Peyer's patch (tissue), 4 donors: ENCODE data around the gene DNASE1L2.

Experiments used
- POLR2A ChIP-seq, 2 donors: fragments of 450-650 bp; IDR thresholded peaks; one replicate each; pipeline ENCODE4 v1.5.1; 2017; ENCODE audit warnings: antibody characterized with exemption in 2 of 2, mild to moderate bottlenecking in 2 of 2, moderate library complexity in 2 of 2
- TF ChIP-seq, protein P1 (sequence below), 6 experiments: fragments of 450-650 bp in 4 of 6; fragments of 200-600 bp in 2 of 6; sonication (generic) in 1 of 6; IDR thresholded peaks; one replicate each; pipeline ENCODE4 v1.5.1; 2017 to 2019; ENCODE audit warnings: antibody characterized with exemption in 6 of 6, mild to moderate bottlenecking in 3 of 6, moderate library complexity in 1 of 6

DNA sequence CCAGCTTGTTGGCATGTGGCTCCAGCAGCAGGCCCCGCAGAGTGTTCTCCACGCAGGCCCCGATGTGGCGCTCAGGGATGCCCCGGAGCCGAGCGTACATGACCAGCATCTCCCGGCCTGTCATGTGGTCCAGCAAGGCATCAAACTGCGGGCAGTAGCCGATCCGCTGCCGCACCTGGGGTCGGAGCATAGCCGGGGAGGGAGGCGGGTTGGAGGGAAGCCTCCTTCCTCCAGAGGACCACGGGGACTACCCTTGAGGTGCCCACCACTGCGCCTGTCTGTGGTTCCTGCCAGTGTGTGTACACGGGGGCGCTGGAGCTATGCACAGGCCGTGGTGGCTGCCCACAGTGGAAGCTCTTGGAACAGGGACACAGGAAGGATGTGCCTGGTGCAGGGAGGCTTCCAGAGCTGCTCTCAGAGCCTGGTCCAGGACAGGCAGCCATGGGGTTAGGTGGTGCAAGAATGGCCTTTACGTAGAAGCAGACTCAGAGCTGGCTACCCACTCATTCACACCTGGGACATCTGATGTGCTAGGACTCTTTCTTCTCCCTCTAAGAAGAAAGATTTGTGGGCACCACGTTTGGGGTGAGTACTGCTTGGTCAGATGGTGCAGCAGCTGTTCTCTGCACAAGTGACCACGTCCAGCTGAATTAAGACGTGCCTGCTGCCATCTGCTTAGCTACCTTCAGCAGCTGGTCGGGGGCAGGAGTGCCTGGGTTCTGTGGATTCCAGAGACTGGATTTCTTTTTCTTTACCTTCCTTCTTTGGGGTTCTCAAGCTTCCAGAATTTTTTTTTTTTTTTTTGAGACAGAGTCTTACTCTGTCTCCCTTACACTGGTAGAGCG, 42.9 kb downstream of the DNASE1L2 start:
- TF ChIP-seq, protein P1, sequence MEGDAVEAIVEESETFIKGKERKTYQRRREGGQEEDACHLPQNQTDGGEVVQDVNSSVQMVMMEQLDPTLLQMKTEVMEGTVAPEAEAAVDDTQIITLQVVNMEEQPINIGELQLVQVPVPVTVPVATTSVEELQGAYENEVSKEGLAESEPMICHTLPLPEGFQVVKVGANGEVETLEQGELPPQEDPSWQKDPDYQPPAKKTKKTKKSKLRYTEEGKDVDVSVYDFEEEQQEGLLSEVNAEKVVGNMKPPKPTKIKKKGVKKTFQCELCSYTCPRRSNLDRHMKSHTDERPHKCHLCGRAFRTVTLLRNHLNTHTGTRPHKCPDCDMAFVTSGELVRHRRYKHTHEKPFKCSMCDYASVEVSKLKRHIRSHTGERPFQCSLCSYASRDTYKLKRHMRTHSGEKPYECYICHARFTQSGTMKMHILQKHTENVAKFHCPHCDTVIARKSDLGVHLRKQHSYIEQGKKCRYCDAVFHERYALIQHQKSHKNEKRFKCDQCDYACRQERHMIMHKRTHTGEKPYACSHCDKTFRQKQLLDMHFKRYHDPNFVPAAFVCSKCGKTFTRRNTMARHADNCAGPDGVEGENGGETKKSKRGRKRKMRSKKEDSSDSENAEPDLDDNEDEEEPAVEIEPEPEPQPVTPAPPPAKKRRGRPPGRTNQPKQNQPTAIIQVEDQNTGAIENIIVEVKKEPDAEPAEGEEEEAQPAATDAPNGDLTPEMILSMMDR (IDR thresholded peaks at IDR 0.05), result no peak
- TF ChIP-seq POLR2A (IDR thresholded peaks at IDR 0.05), result no peak
